ENCODE data around the gene TRERF1.

The TRERF1 gene

DNA sequence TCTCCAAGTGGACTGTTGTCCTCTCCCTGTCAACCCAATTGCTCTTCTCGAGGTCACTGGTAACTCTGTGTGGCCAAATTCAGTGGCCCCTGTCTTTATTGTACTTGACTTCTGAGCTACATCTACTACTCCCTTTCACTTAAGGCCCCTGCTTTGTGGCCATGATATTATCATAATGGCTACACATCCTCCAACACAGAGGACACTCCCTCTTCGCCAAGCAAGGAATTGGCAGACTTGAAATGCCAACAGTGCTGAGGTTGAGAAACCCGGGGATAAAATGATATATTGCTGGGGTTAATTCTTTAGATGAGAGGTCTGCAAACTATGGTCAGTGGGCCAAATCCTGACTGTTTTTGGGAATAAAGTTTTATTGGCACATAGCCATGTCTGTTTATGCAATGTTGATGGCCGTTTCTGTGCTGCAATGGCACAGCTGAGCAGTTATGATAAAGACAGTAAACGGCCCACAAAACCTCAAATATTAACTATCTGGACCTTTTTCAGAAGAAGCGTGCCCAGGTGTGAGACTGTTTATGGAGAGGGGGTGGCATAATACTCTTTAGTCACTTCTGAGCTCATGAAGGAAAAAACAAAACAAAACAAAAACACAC, 222.1 kb downstream of the TRERF1 start:
- no peak overlapping the region for H3K27ac ChIP-seq (ENCODE audit: low read depth, low read length)
- H3K4me3 ChIP-seq (ENCODE audit: insufficient read depth, low read length, poor library complexity, severe bottlenecking) = no peak overlapping the region
- no peaks in the 10 kb centered on the region for H3K9me3 ChIP-seq (ENCODE audit: insufficient read depth, low read length)
- TF ChIP-seq, protein P1, sequence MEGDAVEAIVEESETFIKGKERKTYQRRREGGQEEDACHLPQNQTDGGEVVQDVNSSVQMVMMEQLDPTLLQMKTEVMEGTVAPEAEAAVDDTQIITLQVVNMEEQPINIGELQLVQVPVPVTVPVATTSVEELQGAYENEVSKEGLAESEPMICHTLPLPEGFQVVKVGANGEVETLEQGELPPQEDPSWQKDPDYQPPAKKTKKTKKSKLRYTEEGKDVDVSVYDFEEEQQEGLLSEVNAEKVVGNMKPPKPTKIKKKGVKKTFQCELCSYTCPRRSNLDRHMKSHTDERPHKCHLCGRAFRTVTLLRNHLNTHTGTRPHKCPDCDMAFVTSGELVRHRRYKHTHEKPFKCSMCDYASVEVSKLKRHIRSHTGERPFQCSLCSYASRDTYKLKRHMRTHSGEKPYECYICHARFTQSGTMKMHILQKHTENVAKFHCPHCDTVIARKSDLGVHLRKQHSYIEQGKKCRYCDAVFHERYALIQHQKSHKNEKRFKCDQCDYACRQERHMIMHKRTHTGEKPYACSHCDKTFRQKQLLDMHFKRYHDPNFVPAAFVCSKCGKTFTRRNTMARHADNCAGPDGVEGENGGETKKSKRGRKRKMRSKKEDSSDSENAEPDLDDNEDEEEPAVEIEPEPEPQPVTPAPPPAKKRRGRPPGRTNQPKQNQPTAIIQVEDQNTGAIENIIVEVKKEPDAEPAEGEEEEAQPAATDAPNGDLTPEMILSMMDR (IDR thresholded peaks at IDR 0.05; ENCODE audit: insufficient read depth, low read length, poor library complexity, severe bottlenecking) = no peak
- no peak for TF ChIP-seq EZH2phosphoT487 (conservative IDR thresholded peaks at IDR 0.05; ENCODE audit: low read length)
- no peaks in the 10 kb centered on the region for H3K36me3 ChIP-seq (ENCODE audit: low read length)
- no peaks in the 10 kb centered on the region for H3F3A ChIP-seq (ENCODE audit: insufficient read depth)
- H3K9ac ChIP-seq (ENCODE audit: low read length) = no peak overlapping the region
- no peak overlapping the region for H2AFZ ChIP-seq (ENCODE audit: low read depth, low read length, severe bottlenecking)
- H3K79me2 ChIP-seq (ENCODE audit: insufficient read depth, low read length) = no peaks in the 10 kb centered on the region
- no peaks in the 10 kb centered on the region for H4K20me1 ChIP-seq (ENCODE audit: low read depth, low read length)
- H3K4me2 ChIP-seq (ENCODE audit: low read depth, low read length, poor library complexity, severe bottlenecking) = no peak overlapping the region
- H3K27me3 ChIP-seq (ENCODE audit: low read length) = no peaks in the 10 kb centered on the region
- H3K9me2 ChIP-seq (replicated peaks; ENCODE audit: insufficient read depth, low read length) = no peaks in the 10 kb centered on the region

DNA sequence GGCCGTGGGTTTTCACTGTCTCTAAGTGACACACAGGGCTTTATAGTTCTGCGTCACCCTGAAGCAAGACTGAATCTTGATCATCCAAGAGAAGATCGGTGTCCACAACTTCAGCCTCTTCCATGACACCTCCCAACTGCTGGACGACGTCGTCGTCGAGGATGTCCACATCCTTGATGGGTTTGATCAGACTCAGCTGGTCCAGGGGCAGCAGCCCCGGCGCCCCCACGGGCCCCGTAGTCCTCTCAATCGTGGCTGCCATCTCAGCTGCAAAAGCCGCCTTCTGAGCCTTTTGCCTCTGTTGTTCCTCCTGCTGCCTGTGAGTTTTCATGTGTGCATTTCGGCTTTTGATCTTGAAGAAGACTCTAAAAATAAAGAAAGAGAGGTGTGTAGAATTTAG, 223.4 kb downstream of the TRERF1 start:
- no peaks in the 10 kb centered on the region for H3K27me3 ChIP-seq (ENCODE audit: low read length)
- no peak overlapping the region for H3K9ac ChIP-seq (ENCODE audit: low read length)
- no peaks in the 10 kb centered on the region for H3K79me2 ChIP-seq (ENCODE audit: insufficient read depth, low read length)
- no peak overlapping the region for H2AFZ ChIP-seq (ENCODE audit: low read depth, low read length, severe bottlenecking)
- TF ChIP-seq, protein P1 (IDR thresholded peaks at IDR 0.05; ENCODE audit: insufficient read depth, low read length, poor library complexity, severe bottlenecking) = no peak
- no peak for TF ChIP-seq EZH2phosphoT487 (conservative IDR thresholded peaks at IDR 0.05; ENCODE audit: low read length)
- H4K20me1 ChIP-seq (ENCODE audit: low read depth, low read length) = no peaks in the 10 kb centered on the region
- H3K36me3 ChIP-seq (ENCODE audit: low read length) = no peaks in the 10 kb centered on the region
- H3K9me3 ChIP-seq (ENCODE audit: insufficient read depth, low read length) = no peaks in the 10 kb centered on the region
- H3K9me2 ChIP-seq (replicated peaks; ENCODE audit: insufficient read depth, low read length) = no peaks in the 10 kb centered on the region
- no peaks in the 10 kb centered on the region for H3F3A ChIP-seq (ENCODE audit: insufficient read depth)
- no peak overlapping the region for H3K27ac ChIP-seq (ENCODE audit: low read depth, low read length)
- no peak overlapping the region for H3K4me2 ChIP-seq (ENCODE audit: low read depth, low read length, poor library complexity, severe bottlenecking)
- no peak overlapping the region for H3K4me3 ChIP-seq (ENCODE audit: insufficient read depth, low read length, poor library complexity, severe bottlenecking)

DNA sequence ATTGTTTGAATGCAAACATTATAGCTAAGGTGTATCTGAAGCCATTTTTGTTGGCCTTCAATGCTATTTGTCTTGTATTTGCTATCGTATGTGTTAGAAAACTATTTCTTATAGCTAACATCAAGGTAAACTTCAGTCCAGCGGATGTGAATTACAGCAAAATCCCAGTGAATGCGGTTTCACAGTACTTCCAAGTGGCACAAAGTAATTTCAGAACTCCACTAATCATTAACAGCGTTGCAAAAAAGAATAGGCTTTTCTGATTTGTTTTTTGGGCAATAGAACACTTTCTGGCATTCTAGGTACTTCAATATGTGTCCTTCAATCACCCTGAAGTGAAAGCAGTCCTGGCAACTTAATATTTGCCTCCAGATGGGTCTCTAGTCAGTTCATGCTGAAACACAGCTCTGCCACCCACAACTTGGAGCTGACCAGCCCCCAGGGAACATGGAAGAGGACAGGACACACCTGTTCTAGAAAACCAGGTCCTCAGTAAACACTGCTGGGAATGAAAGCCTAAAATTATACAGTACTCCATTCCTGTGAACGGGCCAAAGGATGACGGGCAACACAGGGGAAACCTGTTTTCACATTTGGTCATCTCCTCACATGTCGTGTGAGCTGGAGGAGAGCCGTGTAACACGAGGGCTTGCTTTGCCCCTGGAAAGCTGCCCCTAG, 224.4 kb downstream of the TRERF1 start:
- no peak overlapping the region for H3K4me2 ChIP-seq (ENCODE audit: low read depth, low read length, poor library complexity, severe bottlenecking)

More for the DNA sequence above, 224.4 kb downstream of the TRERF1 start:
- no peak for TF ChIP-seq EZH2phosphoT487 (conservative IDR thresholded peaks at IDR 0.05; ENCODE audit: low read length)
- TF ChIP-seq, protein P1 (IDR thresholded peaks at IDR 0.05; ENCODE audit: insufficient read depth, low read length, poor library complexity, severe bottlenecking) = no peak
- Histone ChIP-seq H3K79me2 (ENCODE audit: insufficient read depth, low read length) (no peaks in the 10 kb centered on the region), H2AFZ (ENCODE audit: low read depth, low read length, severe bottlenecking) (no peak overlapping the region), H3K4me3 (ENCODE audit: insufficient read depth, low read length, poor library complexity, severe bottlenecking) (no peak overlapping the region), H3K27ac (ENCODE audit: low read depth, low read length) (no peak overlapping the region), H3K9me3 (ENCODE audit: insufficient read depth, low read length) (no peaks in the 10 kb centered on the region), H3K27me3 (ENCODE audit: low read length) (no peaks in the 10 kb centered on the region), H4K20me1 (ENCODE audit: low read depth, low read length) (no peaks in the 10 kb centered on the region), H3K9ac (ENCODE audit: low read length) (no peak overlapping the region), H3F3A (ENCODE audit: insufficient read depth) (no peaks in the 10 kb centered on the region), H3K36me3 (ENCODE audit: low read length) (no peaks in the 10 kb centered on the region), H3K9me2 (replicated peaks; ENCODE audit: insufficient read depth, low read length) (no peaks in the 10 kb centered on the region)
